Neural progenitor cell (in vitro differentiated cells): ENCODE measurements around the gene SELENOO.

Experiments
- EZH2 ChIP-seq: fragments of 200-600 bp; sonication (generic); IDR thresholded peaks from 2 replicates; pipeline ENCODE4 v1.6.1; 2017; ENCODE audit warnings: antibody characterized with exemption, mild to moderate bottlenecking, moderate library complexity
- EZH2phosphoT487 ChIP-seq: fragments of 200-600 bp; sonication (generic); IDR thresholded peaks from 2 replicates; pipeline ENCODE4 v1.6.1; 2017; ENCODE audit warnings: antibody characterized with exemption
- TF ChIP-seq, protein P1 (sequence below): fragments of 200-600 bp; sonication (generic); IDR thresholded peaks from 2 replicates; pipeline ENCODE4 v1.5.1; 2017; ENCODE audit warnings: antibody characterized with exemption, mild to moderate bottlenecking

GRCh38 chr22:50157709-50158375 is 43.0 kb upstream of the SELENOO start:
- TF ChIP-seq, protein P1, sequence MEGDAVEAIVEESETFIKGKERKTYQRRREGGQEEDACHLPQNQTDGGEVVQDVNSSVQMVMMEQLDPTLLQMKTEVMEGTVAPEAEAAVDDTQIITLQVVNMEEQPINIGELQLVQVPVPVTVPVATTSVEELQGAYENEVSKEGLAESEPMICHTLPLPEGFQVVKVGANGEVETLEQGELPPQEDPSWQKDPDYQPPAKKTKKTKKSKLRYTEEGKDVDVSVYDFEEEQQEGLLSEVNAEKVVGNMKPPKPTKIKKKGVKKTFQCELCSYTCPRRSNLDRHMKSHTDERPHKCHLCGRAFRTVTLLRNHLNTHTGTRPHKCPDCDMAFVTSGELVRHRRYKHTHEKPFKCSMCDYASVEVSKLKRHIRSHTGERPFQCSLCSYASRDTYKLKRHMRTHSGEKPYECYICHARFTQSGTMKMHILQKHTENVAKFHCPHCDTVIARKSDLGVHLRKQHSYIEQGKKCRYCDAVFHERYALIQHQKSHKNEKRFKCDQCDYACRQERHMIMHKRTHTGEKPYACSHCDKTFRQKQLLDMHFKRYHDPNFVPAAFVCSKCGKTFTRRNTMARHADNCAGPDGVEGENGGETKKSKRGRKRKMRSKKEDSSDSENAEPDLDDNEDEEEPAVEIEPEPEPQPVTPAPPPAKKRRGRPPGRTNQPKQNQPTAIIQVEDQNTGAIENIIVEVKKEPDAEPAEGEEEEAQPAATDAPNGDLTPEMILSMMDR: no peak
- TF ChIP-seq EZH2phosphoT487: no peak
- no peak for TF ChIP-seq EZH2
